ENCODE data around the gene RNF43.
"Not testable (repeated sequence)": the region's sequence is repeated elsewhere in the genome, so short reads cannot be mapped to it uniquely, and the experiment has no call there.

The RNF43 gene

DNA sequence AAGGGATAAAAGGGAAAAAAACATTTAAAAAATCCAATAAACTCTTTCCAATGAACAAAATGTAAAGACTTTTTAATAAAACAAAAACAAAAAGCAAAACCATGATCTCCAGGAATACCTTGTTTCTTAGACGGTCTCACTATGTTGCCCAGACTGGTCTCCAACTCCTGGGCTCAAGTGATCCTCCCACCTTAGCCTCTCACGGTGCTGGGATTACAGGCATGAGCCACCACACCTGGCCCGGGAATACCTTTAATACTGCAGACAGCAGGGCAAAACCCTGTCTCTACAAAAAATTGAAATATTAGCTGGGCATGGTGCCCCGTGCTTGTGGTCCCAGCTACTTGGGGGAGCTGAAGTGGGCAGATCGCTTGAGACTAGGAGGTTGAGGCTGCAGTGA lies 7.9 kb downstream of the RNF43 start:
- DNase-seq (ENCODE audit: low spot score) = no peak

DNA sequence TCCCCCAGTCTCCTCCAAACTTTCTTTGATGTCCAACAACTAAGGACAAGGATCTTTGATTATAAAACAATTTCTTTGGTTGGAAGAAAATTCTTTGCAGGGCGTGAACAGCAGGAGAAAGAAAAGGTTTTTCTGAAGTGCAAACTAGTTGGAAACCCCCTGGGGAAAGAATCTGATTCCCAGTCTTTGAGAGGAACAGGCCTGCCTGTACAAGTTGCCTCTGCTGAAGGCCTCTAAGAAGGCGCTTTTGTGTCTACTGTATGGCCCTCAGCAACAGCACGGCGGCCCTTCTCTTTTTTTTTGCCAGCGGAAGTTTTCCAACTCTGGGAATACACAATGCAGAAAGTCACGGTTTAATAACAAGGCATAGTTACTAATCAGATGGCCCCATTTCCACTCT lies 14.0 kb downstream of the RNF43 start:
- no peak for DNase-seq (ENCODE audit: low spot score)

- no peak for DNase-seq (ENCODE audit: low spot score)
These were observed 14.7 kb downstream of the RNF43 start for GRCh38 chr17:58402679-58403078.

GRCh38 chr17:58402047-58402446 lies 15.3 kb downstream of the RNF43 start:
- no peak for DNase-seq (ENCODE audit: low spot score)

GRCh38 chr17:58401287-58401686 lies 16.0 kb downstream of the RNF43 start:
- DNase-seq (ENCODE audit: low spot score) = no peak

DNA sequence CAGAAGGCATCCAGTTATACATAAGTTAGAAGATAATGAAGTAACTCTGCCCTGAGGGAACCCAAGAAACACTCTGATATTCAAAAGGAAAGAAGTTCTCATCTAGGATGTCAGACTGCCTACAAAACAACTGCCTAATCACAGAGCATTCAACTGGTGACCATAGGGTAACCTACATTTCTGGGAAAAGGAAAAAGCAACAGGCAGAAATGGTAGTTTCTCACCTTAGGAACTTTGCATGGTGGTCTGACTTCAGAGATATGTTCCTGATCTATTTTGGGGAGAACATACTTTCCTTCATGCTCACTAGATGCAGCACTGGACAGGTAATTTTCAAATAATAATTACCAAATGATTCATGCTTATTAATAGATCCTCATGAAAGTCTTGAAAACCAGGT lies 16.5 kb downstream of the RNF43 start:
- DNase-seq (ENCODE audit: low spot score) = no peak

- no peak for DNase-seq (ENCODE audit: low spot score)
These were observed 17.4 kb downstream of the RNF43 start for GRCh38 chr17:58399974-58400373.

GRCh38 chr17:58398574-58399266 lies 18.6 kb downstream of the RNF43 start:
- no peak for DNase-seq (ENCODE audit: low spot score)

DNA sequence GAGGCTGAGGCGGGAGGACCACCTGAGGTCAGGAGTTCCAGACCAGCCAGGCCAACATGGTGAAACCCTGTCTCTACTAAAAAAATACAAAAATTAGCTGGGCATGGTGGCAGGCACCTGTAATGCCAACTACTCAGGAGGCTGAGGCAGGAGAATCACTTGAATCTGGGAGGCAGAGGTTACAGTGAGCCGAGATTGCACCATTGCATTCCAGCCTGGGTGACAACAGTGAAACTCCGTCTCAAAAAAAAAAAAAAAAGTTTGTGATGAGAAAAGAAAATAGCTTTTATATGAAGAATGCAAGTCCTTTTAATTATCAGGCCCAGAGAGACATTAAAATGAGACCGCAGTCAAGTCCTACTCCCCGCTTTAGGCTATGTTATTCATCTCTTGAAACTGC lies 19.9 kb downstream of the RNF43 start:
- not testable (repeated sequence) for DNase-seq (ENCODE audit: low spot score)

GRCh38 chr17:58396173-58396572 lies 21.2 kb downstream of the RNF43 start:
- no peak for DNase-seq (ENCODE audit: low spot score)

DNA sequence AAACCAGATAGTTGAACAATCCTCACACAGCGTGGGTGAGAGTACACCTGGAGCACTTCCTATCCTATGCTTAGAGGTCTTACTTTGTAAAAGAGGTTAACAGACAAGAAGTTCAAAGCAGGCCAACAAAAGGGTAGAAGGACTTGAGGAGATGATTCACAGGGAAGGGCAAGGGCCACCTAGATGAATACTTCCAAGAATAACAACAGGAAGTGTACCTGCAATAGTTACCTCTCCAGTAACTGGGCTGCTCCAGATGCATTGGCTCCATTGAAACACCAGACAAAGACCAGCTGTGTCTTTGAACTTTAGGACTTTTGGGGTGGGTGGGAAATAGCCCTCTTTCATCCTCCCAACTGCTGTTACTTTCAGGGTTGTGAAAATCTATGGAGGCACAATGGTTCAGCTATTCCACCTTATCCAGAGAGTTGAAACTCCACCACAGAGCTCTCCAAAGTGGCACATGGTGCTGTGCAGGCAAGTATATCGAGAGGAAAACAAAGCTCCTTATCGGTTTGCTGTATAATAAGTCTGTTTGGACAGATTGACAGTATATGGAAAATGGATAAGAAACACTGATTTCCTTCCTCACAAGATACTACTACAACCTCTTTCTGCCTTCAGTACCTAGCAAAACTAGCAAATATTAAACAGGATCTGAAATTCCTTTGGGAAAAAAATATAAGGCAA lies 22.7 kb downstream of the RNF43 start:
- no peak for DNase-seq (ENCODE audit: low spot score)

DNA sequence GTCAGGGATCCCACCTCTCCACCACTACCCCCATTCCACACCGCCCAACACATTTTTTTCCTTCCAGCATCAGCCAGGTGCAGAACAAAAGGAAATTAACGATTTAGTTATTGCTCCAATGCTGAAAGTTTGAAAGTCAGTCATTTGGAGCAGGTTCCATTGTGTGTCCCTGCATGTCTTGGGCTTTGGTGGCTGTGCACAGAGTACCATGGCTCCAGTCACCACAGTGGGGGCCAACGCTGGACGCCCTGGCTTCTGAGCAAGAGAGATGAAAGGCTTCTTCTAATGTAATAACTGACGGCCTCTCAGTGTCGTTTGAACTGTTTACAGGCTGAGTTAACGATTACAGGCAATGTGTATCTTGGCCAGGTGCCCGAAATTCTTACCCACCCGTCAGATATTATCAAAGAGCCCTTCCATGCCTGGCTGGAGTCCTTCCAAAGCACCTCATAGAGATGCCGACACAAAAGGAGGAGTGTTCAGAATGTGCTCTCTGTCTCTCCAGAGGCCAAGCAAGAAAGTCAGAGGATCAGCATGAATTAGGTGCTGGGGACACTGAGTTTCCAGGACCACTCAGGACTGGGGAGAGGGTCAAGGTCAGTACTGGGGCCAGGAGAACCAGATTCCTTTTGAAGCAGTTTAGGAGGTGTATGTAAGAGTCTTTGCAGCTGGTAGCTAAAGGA lies 25.9 kb downstream of the RNF43 start:
- DNase-seq (ENCODE audit: low spot score) = no peak

- no peak for DNase-seq (ENCODE audit: low spot score)
These were observed 26.4 kb downstream of the RNF43 start for GRCh38 chr17:58390884-58391283.

- DNase-seq (ENCODE audit: low spot score) = no peak
These were observed 28.8 kb downstream of the RNF43 start for GRCh38 chr17:58388302-58389190.

DNA sequence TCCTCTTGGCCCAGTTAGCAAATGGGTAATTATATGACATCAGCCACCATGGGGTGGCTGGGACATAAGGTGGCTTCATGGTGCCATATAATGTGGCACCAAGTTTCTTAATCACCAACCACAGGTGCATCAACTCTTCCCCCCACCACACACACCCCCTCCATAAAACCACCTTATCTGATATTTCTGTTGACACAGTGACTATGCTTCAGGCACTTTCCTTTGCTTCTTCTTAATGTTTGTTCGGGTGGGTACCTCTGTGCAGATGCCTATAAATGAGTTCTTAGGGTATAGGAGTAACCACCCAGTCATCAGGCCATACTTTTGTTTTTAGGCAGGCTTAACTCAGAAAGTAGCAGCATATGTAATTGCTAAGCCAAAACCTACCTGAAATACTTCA lies 29.5 kb downstream of the RNF43 start:
- no peak for DNase-seq (ENCODE audit: low spot score)

GRCh38 chr17:58386708-58387107 lies 30.6 kb downstream of the RNF43 start:
- no peak for DNase-seq (ENCODE audit: low spot score)

DNA sequence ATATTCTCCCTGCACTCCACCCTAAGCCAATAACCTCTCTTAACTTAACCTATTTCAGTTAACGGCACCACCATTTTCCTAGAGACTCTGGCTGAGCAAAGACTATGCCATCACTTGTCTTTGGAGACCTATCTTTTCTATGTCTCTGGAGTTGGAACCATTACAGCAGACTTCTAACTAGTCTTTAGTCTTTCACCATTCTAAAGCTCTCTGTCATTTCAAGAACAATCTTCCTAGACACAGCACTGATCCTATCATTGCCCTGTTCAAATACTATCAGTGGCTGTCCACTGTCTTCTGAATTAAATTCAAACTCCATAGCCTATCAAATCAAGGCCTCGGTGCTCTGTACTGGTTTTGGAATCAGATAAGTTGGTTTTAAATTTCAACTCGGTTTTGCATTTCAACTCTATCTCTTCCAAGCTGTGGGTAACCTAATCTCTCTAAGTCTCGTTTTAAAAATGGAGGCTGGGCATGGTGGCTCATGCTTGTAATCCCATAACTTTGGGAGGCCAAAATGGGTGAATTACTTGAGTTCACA lies 31.9 kb downstream of the RNF43 start:
- no peak for DNase-seq (ENCODE audit: low spot score)

DNA sequence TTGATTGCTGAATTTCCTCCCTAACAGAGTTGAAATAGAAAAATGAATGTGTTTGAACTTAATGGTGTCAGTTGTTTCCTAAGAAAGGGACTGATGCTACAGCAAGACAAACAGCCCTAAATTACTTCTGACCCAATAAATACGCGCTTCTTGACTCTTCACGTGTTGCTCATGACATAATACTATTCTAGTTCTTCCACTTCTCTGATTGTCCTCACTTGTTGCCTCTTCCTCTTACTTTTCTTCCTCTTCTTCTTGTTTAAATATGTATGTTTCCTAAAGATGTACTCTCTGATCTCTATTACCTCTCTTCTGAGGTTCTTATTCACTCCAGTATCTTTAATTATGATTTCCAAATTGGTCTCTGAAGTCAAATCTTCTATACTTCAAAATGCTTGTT lies 32.4 kb downstream of the RNF43 start:
- DNase-seq (ENCODE audit: low spot score) = no peak

DNA sequence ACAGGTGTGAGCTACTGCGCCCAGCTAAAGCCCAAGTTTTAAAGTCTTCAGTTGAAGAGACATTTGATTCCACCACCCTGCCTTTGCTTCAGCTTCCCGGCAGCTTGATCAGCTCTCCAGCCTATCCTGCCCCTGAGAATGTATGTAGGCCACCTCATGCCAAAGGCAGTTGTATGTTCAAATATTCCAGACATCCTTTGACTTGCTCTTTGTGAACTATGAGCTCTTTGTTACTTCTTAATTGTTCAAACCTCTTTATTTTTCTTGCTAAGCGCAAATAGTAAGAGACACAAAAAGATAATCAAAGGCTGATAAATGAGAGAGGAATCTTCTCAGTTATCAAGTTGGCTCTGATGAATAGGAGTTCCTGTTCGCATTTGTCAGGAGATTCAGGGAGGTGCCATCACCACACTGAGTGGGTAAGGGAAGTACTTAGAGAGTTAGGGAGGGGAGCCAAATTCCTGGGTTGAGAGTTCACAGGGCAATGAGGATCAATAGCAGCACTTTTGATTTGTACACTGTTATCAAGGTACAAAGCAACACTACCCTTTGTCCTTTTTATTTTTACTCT lies 33.4 kb downstream of the RNF43 start:
- DNase-seq (ENCODE audit: low spot score) = no peak

DNA sequence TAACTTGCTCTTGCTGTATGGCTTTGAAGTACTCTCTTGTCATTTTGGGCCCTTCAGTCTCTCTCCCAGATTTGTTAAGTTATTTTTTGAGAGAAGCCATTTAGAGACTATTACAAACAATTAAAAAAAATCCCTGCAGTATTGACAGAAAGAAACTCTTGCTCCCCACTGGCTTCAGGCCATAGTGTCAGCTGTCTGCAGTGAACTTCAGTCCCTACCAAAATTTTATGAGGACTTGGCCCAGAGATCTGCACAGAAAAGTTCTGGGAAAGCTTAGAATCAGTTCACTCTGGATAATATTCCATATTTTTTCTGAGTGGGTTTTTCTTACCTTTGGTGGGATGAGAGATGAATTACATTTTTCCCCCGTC lies 34.5 kb downstream of the RNF43 start:
- no peak for DNase-seq (ENCODE audit: low spot score)

DNA sequence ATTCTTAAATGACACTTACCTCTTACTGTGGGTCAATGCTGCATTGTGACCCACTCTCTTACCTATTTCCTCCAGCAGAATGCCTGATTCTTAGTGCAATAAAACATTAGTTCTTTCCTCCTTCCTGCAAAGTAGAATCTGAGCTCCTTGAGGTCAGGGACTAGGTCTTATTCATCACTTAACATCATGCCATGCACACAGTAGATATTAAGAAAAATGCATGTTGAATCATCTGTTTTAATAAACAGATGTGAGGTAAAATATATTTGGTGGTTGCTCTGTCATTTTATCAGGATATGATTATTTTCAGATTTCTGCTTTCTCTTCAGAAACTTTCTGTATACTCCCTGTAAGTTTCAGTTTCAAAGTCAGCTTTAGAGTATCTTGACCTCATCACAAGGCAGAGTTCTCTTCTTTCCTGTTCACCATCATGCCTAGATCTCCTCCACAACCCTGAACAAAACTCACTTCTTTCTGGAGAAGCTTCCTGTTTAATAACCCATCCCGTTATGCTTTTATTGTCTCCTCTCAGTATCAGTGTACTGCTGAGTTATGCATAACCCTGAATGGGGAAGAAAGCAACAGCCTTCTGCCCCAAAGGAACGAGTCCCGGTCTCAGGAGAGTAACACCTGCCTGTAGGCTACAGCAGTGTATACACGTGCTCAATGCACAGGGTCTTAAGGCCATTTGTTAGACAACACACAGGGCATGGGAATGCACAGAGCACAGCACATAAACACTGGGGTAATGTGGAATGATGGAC lies 35.0 kb downstream of the RNF43 start:
- DNase-seq (ENCODE audit: low spot score) = no peak
